Measurements from ENCODE around the gene MCUB.
"Not testable (repeated sequence)": the region's sequence is repeated elsewhere in the genome, so short reads cannot be mapped to it uniquely, and the experiment has no call there.

Gene MCUB

GRCh38 chr4:109627361-109627760, 67.3 kb downstream of the MCUB start:
- DNase-seq: no peak

- no peak for DNase-seq
Measured at GRCh38 chr4:109629775-109630174, 69.7 kb downstream of the MCUB start.

- DNase-seq: no peak
Measured at GRCh38 chr4:109631532-109632108, 71.6 kb downstream of the MCUB start.

GRCh38 chr4:109640644-109641043, 80.6 kb downstream of the MCUB start:
- DNase-seq: no peak

GRCh38 chr4:109645874-109646710, 86.0 kb downstream of the MCUB start:
- no peak for DNase-seq

- DNase-seq: no peak
Measured at GRCh38 chr4:109648266-109648996, 88.4 kb downstream of the MCUB start.

GRCh38 chr4:109648997-109649575, 89.0 kb downstream of the MCUB start:
- no peak for DNase-seq

GRCh38 chr4:109649872-109650271, 89.8 kb downstream of the MCUB start:
- DNase-seq: no peak

GRCh38 chr4:109655396-109655795, 95.3 kb downstream of the MCUB start:
- no peak for DNase-seq

GRCh38 chr4:109657854-109658418, 97.9 kb downstream of the MCUB start:
- no peak for DNase-seq

GRCh38 chr4:109658871-109659410, 98.9 kb downstream of the MCUB start:
- no peak for DNase-seq

GRCh38 chr4:109662116-109662515, 102.1 kb downstream of the MCUB start:
- DNase-seq: no peak

- no peak for DNase-seq
Measured at GRCh38 chr4:109662771-109663170, 102.7 kb downstream of the MCUB start.

GRCh38 chr4:109665783-109666485, 105.9 kb downstream of the MCUB start:
- no peak for DNase-seq

- no peak for DNase-seq
Measured at GRCh38 chr4:109671350-109671749, 111.3 kb downstream of the MCUB start.

- no peak for DNase-seq
Measured at GRCh38 chr4:109672169-109672930, 112.3 kb downstream of the MCUB start.

- no peak for DNase-seq
Measured at GRCh38 chr4:109673303-109673702, 113.3 kb downstream of the MCUB start.

GRCh38 chr4:109675181-109675580, 115.1 kb downstream of the MCUB start:
- DNase-seq: no peak

GRCh38 chr4:109675843-109676242, 115.8 kb downstream of the MCUB start:
- DNase-seq: no peak

- no peak for DNase-seq
Measured at GRCh38 chr4:109676886-109677285, 116.8 kb downstream of the MCUB start.

- not testable (repeated sequence) for DNase-seq
Measured at GRCh38 chr4:109678472-109678871, 118.4 kb downstream of the MCUB start.
